ENCODE measurements around the gene ARL15.

The ARL15 gene

DNA sequence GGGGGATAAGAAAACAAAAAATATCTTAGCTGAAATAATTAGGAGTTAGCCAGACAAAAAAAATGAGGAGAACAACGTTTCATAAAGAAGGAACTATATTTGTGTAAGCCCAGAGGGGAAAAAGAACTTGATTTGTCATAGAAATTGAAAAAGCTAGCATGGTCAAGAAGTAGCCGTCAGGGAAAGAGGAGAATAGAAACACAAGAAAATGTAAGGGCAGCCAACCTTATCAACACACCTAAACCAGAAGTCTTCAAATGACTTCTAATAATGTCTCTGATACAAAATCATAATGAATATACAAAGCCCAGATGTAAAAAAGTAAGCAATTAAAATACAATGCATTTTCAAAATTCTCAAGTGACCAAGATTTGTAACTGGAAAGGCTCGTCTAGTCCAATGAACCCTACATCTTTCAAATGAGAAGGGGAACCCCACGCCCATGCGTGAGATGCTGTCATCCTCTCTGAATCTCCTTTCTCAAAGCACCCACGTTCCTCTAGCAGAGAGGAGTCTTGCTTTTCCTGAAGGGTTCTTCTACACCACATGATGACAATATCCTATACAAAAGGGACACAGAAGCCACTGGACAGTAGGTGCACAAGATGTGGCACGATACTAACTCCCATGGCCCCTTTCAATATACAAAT, 103.7 kb downstream of the ARL15 start:
- DNase-seq (ENCODE audit: low read depth): no peak

DNA sequence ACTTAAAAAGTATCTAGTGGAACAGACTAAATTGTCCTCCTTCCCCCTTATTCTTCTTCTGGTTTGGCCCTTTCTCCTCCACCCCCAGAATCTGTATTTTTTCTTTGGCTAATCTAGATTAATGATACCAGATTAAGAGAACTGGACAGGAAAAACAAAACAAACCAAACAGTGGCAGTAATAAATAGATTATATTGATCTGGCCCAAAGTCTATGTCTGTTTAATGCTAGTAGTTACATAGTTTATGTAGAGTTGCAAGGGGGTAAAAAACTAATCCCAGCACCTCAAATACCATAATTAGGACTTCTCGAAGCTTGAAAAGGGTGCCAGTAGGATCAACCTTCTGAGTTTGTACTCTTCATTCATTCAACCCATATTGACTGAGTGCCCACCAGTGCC, 104.5 kb downstream of the ARL15 start:
- no peak for DNase-seq (ENCODE audit: low read depth)

DNA sequence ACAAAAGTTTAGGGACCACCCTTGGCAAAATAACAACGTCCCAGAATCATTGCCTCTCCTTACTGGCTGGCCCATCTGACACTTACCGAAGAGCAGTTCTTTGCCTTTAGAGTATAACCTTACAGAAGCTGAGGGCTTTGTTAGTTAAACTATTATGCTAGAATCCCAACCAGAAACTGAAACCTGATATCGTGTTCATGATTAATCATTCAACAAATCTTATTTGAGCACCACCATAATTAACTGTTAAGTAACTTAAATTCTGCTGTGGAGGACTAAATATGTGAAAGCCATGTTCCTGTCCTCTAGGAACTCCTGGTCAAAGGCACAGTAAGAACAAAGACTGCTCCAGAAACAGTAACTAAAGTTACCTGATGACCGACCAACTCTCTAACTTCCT, 104.9 kb downstream of the ARL15 start:
- DNase-seq (ENCODE audit: low read depth): no peak

DNA sequence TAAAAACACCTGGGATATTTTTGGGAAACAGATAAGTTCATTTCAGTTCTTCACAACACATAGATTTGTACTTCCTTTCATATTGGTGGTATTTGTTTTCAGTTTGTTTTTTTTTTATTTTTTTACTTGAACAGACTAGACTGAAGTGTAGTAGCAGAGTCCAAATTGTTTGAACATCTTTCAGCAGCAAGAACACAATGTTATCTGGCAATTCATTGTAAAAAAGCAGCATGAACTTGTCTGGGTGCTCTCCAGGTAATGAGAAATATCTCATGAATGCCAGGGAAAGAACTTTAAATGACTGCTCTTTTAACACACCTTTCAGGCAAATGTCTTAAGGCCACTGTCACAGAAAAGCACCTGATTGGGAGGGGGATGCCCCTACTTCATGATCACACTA, 113.4 kb downstream of the ARL15 start:
- DNase-seq (ENCODE audit: low read depth): no peak

DNA sequence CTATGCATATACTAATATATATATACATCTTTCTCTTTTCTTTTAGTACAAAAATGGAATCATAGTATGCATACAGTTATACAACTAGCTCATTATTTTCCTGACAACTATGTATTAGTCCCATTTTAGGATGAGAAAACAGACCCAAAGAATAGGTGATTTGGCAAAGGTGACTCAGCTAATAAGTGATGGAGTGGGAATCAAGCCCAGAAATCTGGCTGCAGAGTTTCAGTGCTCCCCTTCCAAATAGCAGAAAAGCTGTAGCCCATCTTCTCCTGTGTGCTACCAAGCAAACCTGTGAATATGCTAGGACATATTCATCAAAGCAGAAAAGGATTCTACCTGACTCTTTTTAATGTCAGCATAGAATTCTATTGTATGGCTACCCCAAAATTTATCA, 114.7 kb downstream of the ARL15 start:
- no peak for DNase-seq (ENCODE audit: low read depth)

DNA sequence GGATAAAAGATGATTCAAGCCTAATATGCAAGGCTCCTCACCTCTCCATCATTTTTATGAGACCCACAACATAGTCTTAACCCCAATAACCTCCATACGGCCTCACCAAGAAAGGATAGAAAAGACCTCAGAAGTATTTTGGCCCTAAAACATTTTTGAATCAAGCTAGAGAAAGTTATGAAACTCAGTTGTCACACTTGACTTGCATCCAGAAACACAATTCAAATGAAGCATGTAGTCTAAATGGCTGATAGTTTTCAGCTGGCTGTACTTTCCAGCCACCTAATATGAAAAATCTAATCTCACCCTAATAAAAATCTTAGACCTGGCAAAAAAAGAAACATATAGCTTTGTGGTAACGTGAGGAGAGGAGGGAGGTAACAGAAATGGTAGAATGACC, 116.1 kb downstream of the ARL15 start:
- no peak for DNase-seq (ENCODE audit: low read depth)

DNA sequence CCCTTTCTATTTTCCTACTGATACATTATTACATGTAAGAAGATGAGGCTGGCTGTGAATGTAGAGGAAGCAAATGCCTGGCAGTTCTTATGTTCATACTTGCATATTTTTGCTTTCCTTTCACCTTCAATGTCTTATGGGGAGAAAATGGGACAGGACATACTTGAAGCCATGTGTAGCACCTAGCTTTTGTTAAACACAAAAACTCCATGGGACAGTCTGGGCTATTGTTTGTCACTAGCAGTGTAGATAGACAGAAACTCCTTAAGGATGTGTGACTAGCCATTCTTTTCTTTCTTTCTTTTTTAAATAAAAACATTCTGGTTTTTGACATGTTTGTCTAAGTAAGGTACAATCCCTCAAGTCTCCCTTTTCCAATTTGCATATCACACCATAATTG, 122.7 kb downstream of the ARL15 start:
- no peak for DNase-seq (ENCODE audit: low read depth)

DNA sequence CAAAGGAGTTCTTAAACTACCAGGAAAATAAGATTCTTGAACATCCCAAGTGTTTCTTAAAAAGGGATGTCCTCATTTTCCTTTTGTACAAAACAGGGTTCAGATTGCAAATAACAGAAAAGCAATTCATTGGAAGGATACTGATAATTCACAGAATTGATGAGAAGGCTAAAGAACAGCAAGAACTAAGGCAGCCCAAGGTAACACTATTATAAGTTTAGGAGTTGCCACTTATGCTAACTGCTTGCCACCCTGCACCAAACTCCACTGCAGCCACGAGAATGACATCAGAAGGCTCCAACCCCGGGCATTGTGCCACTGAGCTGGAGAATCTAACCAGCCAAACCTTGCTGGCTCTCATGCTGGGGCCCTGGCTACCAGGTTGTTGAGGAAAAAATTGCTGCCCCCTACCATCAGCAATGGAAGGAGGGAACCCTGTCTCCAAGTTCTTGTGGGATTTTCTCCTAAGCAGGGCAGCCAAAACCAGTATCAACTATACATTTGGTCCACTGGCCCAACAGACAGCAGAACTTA, 123.4 kb downstream of the ARL15 start:
- no peak for DNase-seq (ENCODE audit: low read depth)

DNA sequence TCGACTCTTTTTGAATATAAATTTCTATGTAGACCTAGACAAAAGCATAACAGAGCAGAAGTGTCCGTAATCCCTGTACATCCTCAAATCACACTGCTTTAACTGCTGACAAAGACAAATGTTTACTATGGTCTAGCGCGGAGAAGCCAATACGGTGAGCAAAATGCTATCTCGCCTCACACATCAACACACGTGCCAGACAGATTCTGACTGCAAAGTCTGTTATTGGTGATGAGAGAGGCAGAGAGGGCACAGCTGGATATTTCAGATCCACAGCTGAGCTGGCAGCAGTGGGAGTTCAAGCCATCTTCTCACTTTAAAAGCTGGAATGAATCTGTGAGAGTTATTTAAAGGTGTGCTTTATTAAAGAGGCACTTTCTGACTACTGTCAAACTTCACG, 124.3 kb downstream of the ARL15 start:
- no peak for DNase-seq (ENCODE audit: low read depth)

DNA sequence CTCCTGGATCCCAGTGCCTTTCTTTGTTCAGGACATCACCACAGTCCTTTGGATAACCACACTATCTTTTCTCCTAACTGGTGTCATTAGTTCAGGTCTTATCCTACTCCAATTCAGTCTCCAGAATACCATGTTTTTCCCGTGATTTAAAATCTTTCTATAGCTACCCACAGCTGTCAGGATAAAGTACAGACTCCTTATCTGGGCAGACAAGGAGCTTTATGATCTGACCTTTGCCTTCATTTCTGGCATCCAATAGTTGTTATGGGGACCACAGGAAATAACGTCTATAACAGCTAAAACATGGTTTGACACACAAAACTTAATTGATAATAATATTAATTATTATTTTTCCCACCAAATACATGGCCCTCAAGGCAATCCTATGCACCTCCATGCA, 125.6 kb downstream of the ARL15 start:
- DNase-seq (ENCODE audit: low read depth): no peak

DNA sequence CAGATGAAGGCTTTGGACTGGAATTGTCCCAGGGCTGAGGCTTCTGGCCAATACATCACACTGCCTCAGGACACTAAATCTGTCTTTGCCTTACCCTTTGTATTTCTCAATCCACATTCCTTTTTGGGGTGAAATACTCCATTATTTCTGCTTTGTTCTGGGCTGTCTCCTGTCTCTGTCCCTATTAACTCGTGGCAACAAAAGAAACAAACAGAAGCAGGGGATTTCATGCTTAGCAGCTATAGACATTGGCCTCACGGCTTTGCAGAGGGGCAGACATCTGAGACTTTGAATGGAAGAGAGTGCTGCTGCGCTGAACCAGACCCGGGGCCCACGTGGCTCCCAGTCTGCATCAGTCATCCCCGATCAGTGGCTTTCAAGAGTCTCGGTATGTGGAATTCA, 129.7 kb downstream of the ARL15 start:
- DNase-seq (ENCODE audit: low read depth): peak; percentile 92

DNA sequence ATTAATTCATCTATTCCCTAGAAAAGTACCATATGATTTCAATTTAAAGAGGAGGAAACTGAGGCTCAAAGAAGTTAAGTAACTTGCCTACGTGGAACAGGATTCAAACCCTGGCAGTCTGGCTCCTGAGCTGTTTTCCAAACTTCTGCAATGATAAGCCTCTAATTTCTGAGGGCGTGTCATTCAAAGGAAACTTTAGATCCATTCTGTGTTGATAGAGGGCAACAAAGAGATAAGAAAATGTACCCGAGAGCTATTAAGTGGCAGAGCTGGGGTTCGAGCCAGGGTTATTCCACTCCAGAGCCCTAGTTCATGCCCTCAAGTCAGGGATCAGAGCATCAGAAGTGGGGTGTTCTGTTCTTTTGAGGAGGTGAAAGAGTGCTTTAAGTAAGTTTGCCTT, 131.4 kb downstream of the ARL15 start:
- DNase-seq (ENCODE audit: low read depth): no peak

DNA sequence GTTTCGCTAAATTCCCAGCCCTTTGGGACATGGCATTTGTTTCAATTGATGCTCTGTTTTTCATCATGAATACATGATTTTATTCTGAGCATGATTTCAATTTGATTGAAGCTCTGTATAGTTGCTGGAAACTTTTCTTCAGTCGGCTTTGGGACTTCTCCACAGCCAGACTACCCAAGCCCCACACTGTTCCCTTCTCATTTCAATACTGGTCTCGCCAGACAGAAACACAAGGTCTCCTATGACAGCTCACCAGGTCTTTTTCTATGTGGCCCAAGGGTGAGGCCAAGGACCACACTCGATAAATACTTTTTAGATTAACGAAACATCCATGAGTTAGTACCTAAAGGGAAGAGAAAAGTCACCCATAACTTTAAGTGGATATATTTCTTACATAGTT, 132.2 kb downstream of the ARL15 start:
- DNase-seq (ENCODE audit: low read depth): no peak

DNA sequence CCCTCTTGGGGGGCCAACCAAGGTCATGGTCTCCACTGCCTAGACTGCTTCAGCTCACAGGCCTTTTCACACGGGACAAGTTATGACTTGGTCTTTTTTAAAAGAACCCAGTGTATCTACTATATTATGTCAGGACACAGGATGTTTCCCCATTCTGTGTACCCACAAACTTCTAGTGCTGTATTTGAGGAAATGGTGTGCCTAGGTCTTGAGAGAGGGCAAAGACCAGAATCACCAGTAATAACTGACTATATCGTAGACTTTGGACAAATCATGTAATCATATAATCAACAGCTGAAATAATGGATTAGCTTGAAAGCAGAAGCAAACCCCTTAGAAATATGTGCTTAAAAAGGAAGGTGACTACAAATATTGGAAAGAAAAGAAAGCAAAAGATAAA, 133.3 kb downstream of the ARL15 start:
- no peak for DNase-seq (ENCODE audit: low read depth)

DNA sequence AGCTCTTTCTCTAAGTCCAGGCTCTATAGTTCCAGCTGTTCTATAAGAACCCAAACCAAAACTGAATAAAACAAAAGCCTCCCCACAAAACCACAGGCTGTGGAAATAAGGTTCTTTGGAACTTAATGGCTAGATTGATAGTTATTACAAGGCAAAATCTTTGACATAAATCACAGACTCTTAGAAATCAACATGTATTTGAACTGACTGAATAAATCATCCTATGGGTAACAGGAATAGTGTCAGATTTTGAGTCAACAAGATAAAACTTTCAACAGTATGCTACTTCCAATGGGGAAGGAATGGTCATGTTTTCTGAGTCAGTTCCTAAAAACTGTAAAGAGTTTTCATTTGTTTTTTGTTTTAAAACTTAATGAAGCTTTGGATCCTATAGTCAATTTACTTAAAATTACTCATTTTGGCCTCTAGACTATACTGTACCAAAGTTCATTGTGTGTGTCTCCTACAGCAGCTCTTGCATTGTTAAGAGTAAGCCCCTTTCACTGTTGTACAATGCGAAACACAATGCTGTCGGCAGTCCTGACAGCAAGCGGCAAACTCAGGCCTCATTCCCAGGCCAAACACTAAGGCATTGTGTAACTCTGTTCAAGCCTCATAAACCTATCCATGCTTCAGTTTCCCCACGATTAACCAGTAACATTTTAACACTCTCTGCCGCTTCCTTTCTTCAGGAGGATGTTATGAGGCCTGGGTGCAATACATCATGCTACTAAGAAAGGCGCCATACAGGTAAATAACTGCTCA, 134.1 kb downstream of the ARL15 start:
- DNase-seq (ENCODE audit: low read depth): peak; percentile 53

DNA sequence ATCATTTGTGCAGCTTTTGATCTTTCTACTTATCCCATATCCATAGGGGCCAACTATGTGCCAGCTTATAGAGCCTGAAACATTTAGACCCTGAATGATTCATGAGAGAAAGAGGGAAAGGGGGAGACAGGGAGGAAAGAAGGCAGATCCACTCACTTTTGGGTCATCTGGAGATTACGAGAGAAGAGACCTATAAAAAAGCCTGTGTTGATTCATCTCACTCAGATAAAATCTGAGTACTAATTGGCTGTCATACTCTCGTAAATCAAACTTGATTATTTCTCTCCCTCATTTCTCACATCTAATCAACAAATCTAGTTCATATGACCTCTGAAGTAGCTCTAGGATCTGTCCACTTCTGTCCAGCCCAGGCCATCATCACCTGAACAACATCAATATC, 137.1 kb downstream of the ARL15 start:
- DNase-seq (ENCODE audit: low read depth): no peak

DNA sequence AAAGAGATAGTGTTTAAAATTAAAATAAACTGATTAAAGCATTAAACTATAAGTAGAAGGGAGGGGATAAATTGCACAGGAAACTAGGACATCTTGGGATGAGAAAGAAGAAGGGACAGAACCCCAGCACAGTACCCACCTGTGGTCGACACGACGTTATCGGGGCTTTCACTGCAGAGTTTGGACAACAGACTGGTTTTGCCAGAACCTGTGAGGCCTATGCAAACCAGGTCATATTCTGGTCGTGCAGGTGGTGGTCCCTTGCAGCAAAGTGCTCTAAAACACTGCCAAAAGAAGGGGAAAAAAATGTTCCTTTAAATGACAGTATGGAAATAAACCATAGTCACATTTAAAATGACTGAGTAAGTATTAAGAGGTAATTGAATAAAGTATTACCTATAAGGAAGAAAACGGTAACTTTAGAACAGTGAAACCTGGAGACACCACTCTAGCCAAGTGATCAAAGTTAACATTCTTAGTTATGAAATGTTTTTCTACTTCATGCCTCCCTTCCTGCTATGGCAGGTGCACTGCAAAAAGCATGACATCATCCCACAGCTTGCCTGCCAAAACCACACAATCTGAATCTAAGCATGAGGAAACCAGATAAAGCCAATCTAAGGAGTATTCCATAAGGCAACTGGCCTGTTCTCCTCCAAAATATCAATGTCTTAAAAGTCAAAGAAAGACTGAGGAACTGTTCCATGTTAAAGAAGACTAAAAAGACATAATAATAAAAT, 138.6 kb downstream of the ARL15 start:
- no peak for DNase-seq (ENCODE audit: low read depth)

DNA sequence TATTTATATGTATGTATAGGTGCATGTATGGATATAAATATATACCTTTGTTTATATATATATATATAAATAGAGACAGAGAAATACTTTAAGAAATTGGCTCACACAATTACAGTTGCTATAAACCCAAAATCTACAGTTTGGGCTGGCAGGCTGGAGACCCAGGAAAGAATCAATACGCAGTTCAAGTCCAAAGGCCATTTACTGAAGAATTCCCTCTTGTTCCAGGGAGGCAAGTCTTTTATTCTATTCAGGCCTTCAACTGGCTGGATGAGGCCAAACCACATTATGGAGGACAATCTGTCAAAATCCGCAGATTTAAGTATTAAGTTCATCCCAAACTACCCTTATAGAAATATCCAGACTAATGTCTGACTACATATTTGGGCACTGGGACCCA, 144.7 kb downstream of the ARL15 start:
- DNase-seq (ENCODE audit: low read depth): no peak

DNA sequence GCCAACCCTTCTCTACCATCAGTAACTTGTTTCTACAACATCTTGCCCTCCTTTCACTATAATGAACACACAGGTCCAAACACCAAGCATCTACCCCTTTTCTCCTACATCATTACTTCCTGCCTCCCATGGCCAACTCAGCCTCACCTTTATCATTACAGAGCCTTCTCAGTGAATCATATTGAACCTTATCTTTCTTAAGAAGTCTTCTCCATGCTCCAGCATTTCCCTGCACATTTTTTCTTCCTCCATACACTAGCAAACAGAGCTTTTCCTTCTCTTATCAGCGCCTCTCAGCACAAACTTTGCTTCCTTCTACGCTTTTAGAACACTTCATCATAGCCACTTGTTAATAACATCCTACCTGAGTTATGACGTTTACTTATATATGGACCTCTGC, 148.2 kb downstream of the ARL15 start:
- no peak for DNase-seq (ENCODE audit: low read depth)

DNA sequence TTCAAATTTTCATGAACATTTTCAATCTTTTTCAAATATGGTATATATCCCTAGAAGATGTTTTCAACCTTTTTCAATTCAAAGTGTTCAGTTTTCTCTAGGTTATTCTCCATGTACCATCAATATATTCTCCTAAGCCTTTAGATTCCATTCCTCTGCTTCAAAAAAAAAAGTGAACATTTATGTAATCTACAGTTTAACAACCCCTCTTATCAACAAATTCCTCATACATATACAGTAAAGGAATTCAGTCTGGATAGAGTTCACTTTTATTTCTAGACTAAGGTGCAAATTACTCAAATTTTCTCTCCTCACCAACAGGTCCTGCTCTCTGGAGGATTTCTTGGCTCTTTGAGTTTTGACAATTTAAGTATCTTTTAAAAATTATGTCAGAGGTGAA, 150.0 kb downstream of the ARL15 start:
- DNase-seq (ENCODE audit: low read depth): no peak

DNA sequence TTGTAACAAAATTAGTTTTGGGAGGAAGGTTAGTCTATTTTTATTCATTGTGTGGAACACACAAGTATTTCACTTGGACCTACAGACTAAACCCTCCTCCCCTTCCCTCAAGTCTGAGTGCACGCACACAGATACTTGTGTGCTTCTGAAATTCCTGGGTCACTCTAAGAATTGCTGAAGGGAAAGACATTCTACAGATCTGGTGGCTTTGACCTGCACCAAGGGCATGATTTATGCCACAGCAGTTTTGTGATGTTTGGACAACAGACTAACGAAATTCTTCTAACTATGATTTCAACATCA, 150.5 kb downstream of the ARL15 start:
- no peak for DNase-seq (ENCODE audit: low read depth)

DNA sequence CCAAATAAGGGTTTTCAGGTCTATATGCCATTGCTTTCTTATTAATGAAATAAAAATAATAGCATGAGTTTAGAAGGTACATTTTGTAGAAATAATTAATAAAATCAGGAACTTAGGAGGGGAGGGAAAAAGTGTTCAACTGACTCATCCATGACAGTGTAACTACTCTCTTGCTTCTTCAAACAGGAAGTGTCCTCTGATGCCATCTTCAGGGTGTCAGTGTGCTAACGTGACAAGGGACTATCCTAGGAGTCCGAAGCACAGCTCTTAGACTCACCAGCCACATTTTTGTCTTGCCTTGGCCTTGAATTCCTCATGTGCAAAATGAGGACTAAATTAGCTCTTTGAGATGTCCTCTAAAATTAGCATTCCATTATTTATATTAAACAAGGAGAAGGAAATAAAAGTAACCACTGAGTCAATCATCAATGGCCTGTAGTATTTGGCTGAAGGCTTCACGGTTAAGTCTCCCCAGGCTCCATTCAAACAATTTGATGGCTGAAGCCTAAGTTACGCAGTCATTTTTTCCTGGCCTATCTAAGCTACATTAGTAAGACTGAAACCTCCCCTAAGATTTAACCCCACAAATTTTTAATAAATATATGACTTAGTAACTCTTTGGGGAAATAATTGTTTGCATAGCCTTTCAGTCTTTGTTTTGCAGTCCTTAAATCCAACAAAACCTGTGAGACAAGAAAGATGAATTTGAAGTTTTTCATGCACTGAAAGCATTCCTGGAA, 151.1 kb downstream of the ARL15 start:
- no peak for DNase-seq (ENCODE audit: low read depth)

DNA sequence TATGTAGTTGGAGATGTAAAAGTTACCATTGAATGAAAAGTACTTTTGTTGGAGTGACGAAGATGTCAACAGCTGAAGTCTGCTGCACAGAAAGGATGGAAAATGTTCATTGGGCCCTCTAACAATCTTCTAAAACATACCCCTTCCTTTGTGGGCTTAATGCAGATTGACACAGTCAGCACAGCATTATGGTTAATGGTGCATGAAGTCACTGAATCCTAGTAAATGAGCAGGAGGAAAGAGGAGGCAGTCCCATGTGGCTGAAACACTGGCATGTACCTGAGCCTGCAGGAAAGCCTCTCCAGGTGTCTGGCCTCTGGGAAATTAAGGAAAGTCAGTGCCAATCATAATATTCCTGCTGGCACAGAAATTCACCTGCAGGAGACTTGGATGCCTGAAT, 153.8 kb downstream of the ARL15 start:
- no peak for DNase-seq (ENCODE audit: low read depth)

Measured in GM04503 (cell line).